Fibroblast of skin of right biceps (primary cell): ENCODE results near the gene OR51A7.

ENCODE experiments used
- DNase-seq: peaks from one replicate; pipeline ENCODE4 v3.0.0-alpha.2; 2013

Gene OR51A7

DNA sequence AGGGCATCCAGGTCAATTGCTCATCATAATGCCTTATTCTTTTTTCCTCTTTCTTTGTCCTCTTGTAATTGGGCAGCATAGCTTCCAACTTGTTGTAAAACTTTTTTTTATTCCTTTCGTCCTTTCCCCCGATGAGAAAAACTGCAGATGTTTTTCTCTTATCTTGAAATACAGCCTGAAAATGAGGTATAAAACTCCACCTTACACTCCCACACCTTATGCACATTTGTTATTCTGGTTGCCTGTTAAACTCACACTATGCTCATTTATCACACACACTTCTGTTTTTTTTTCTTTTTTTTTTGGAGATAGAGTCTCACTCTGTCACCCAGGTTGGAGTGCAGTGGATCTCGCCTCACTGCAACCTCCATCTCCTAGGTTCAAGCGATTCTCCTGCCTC, 53.8 kb downstream of the OR51A7 start:
- no peak for DNase-seq
